IMR-90 (cell line): Measurements from ENCODE around the gene ZCCHC3.

Experiments
- CEBPB ChIP-seq: IDR thresholded peaks from 2 replicates; pipeline ENCODE4 v1.6.1; 2012; ENCODE audit warnings: low read depth, low read length, improper control_type of control experiment
- CTCF ChIP-seq: conservative IDR thresholded peaks from 2 replicates; pipeline ENCODE4 v1.5.1; 2012; ENCODE audit warnings: mild to moderate bottlenecking, low read depth, low read length, improper control_type of control experiment
- FOS ChIP-seq: fragments of 150-350 bp; IDR thresholded peaks from 2 replicates; pipeline ENCODE4 v1.6.1; 2016; ENCODE audit warnings: low read depth, low read length
- MAFK ChIP-seq: IDR thresholded peaks from 2 replicates; pipeline ENCODE4 v1.6.1; 2012; ENCODE audit warnings: low read depth, low read length, improper control_type of control experiment
- MAZ ChIP-seq: IDR thresholded peaks from 2 replicates; pipeline ENCODE4 v1.6.1; 2012; ENCODE audit warnings: low read depth, mild to moderate bottlenecking, low read length, improper control_type of control experiment, moderate library complexity, borderline replicate concordance
- POLR2A ChIP-seq: IDR thresholded peaks from 2 replicates; pipeline ENCODE4 v1.6.1; 2012; ENCODE audit warnings: mild to moderate bottlenecking, low read depth, low read length
- RAD21 ChIP-seq: IDR thresholded peaks from 2 replicates; pipeline ENCODE4 v1.6.1; 2012; ENCODE audit warnings: low read length, improper control_type of control experiment
- RFX5 ChIP-seq: IDR thresholded peaks from 2 replicates; pipeline ENCODE4 v1.8.0; 2012; ENCODE audit warnings: low read depth, mild to moderate bottlenecking, low read length, moderate library complexity
- SMC3 ChIP-seq: fragments of 150-350 bp; IDR thresholded peaks from 2 replicates; pipeline ENCODE4 v1.6.1; 2016; ENCODE audit warnings: low read depth, mild to moderate bottlenecking, antibody characterized with exemption, low read length, moderate library complexity
- USF2 ChIP-seq: fragments of 150-350 bp; IDR thresholded peaks from 2 replicates; pipeline ENCODE4 v1.6.1; 2017; ENCODE audit warnings: mild to moderate bottlenecking, antibody characterized with exemption, low read length, low read depth
- TF ChIP-seq, protein P1 (sequence below): fragments of 150-350 bp; IDR thresholded peaks from 2 replicates; pipeline ENCODE4 v1.6.1; 2016; ENCODE audit warnings: low read depth, mild to moderate bottlenecking, low read length, moderate library complexity, borderline replicate concordance

- TF ChIP-seq CTCF (no peak), POLR2A (no peak), RAD21 (no peak), CEBPB (no peak), RFX5 (no peak), MAFK (no peak), USF2 (no peak), SMC3 (no peak), MAZ (no peak), FOS (no peak)
- TF ChIP-seq, protein P1, sequence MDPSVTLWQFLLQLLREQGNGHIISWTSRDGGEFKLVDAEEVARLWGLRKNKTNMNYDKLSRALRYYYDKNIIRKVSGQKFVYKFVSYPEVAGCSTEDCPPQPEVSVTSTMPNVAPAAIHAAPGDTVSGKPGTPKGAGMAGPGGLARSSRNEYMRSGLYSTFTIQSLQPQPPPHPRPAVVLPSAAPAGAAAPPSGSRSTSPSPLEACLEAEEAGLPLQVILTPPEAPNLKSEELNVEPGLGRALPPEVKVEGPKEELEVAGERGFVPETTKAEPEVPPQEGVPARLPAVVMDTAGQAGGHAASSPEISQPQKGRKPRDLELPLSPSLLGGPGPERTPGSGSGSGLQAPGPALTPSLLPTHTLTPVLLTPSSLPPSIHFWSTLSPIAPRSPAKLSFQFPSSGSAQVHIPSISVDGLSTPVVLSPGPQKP = no peak
Observed at GRCh38 chr20:334578-334977, 37.2 kb downstream of the ZCCHC3 start.
